ENCODE data around the gene WNK1.
"Not testable (repeated sequence)": the region's sequence is repeated elsewhere in the genome, so short reads cannot be mapped to it uniquely, and the experiment has no call there.

WNK1 gene

GRCh38 chr12:817456-817855 is 65.1 kb downstream of the WNK1 start:
- FAIRE-seq; DNase-seq (ENCODE audit: low spot score): not testable (repeated sequence)

GRCh38 chr12:817941-818600 is 65.7 kb downstream of the WNK1 start:
- FAIRE-seq = no peak
- DNase-seq (ENCODE audit: low spot score) = no peak

- FAIRE-seq (no peak), DNase-seq (ENCODE audit: low spot score) (no peak)
These were observed 66.4 kb downstream of the WNK1 start for GRCh38 chr12:818733-819132.

- FAIRE-seq (no peak), DNase-seq (ENCODE audit: low spot score) (no peak)
These were observed 68.0 kb downstream of the WNK1 start for GRCh38 chr12:820336-820735.

- FAIRE-seq (no peak), DNase-seq (ENCODE audit: low spot score) (no peak)
These were observed 70.8 kb downstream of the WNK1 start for GRCh38 chr12:823028-823698.

GRCh38 chr12:826331-826730 is 74.0 kb downstream of the WNK1 start:
- FAIRE-seq = no peak
- no peak for DNase-seq (ENCODE audit: low spot score)

- FAIRE-seq (no peak), DNase-seq (ENCODE audit: low spot score) (no peak)
These were observed 76.5 kb downstream of the WNK1 start for GRCh38 chr12:828726-829395.

- no peak for DNase-seq (ENCODE audit: low spot score)
- FAIRE-seq = no peak
These were observed 77.9 kb downstream of the WNK1 start for GRCh38 chr12:830111-830867.

- no peak for DNase-seq (ENCODE audit: low spot score)
- FAIRE-seq = no peak
These were observed 83.6 kb downstream of the WNK1 start for GRCh38 chr12:835754-836518.

- DNase-seq (ENCODE audit: low spot score) (no peak), FAIRE-seq (no peak)
These were observed 84.6 kb downstream of the WNK1 start for GRCh38 chr12:836952-837351.

GRCh38 chr12:837548-837947 is 85.2 kb downstream of the WNK1 start:
- FAIRE-seq (no peak), DNase-seq (ENCODE audit: low spot score) (no peak)

GRCh38 chr12:843609-844008 is 91.2 kb downstream of the WNK1 start:
- DNase-seq (ENCODE audit: low spot score) (no peak), FAIRE-seq (no peak)

GRCh38 chr12:846421-846820 is 94.0 kb downstream of the WNK1 start:
- DNase-seq (ENCODE audit: low spot score) = no peak
- no peak for FAIRE-seq

- FAIRE-seq (no peak), DNase-seq (ENCODE audit: low spot score) (no peak)
These were observed 95.9 kb downstream of the WNK1 start for GRCh38 chr12:848173-848865.

- no peak for FAIRE-seq
These were observed 96.6 kb downstream of the WNK1 start for GRCh38 chr12:848882-849527.

GRCh38 chr12:849733-850437 is 97.5 kb downstream of the WNK1 start:
- FAIRE-seq; DNase-seq (ENCODE audit: low spot score): not testable (repeated sequence)

More at GRCh38 chr12:848882-849527, 96.6 kb downstream of the WNK1 start:
- DNase-seq (ENCODE audit: low spot score) = no peak

- DNase-seq (ENCODE audit: low spot score) = no peak
These were observed 99.0 kb downstream of the WNK1 start for GRCh38 chr12:851343-851742.

GRCh38 chr12:851913-852312 is 99.5 kb downstream of the WNK1 start:
- FAIRE-seq (no peak), DNase-seq (ENCODE audit: low spot score) (no peak)

More at GRCh38 chr12:851343-851742, 99.0 kb downstream of the WNK1 start:
- no peak for FAIRE-seq

GRCh38 chr12:852864-853263 is 100.5 kb downstream of the WNK1 start:
- no peak for FAIRE-seq
- no peak for DNase-seq (ENCODE audit: low spot score)
